SW 1271 (cell line): ENCODE results near the gene PPP6C.
A peak's percentile ranks its signal among the peaks of the same experiment; 100 is the strongest.
"Not testable (repeated sequence)": the region's sequence is repeated elsewhere in the genome, so short reads cannot be mapped to it uniquely, and the experiment has no call there.

Experiments used
- DNase-seq, 2 experiments: peaks; one replicate each; lab custom pipeline; 2025; lab: John Stamatoyannopoulos, UW

PPP6C gene

GRCh38 chr9:125189361-125190289 is at the start of gene PPP6C:
Gene PPP6C (minus strand): TSS chr9:125189803. CDS start chr9:125189718, 85 bp downstream.
- DNase-seq = peak; percentile 91 to 96

DNA sequence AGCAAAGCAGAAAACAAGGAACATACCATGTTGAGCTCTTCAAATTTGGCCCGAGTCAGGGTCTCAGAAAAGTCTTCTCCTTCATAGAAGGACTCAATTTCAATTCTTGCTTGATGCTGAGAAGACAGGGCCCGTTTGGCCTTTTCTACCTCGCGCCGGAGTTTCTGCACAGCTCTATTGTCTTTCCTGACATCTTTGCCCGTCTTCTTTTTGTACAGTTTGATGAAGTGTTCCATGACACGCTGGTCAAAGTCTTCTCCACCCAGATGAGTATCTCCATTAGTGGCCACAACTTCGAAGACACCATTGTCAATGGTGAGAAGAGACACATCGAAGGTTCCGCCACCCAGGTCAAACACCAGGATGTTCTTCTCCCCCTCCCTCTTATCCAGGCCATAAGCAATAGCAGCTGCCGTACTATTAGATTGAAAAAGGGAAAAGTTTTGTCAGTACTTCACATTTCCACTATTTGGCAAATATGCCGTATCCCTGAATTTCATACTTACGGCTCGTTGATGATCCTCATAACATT is 49.4 kb upstream of the PPP6C start:
- no peak for DNase-seq

DNA sequence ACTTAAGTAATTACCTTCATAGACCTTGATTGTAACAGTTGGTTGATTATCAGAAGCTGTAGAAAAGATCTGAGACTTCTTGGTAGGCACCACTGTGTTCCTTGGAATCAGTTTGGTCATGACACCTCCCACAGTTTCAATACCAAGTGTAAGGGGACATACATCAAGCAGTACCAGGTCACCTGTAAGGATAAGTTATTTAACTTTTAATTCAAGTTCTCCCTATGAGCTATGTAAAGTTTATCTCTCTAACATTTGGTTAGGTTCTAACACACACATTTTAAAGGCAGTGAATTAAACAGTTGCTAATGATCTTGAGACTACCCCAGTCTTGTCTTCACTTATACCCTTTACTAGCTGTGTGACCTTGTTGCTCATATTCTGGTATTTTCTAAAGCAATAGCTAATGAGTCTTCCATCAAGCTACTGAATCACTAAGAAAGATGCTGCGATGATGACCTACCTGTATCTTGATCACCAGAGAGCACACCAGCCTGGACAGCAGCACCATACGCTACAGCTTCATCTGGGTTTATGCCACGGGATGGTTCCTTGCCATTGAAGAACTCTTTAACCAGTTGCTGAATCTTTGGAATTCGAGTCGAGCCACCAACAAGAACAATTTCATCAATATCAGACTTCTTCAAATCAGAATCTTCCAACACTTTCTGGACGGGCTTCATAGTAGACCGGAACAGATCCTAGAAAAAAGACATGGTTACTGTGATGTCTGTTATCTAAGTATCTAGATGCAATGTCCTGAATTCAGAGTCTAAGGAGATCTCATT is 48.7 kb upstream of the PPP6C start:
- DNase-seq = no peak

GRCh38 chr9:125236520-125237159 is 47.0 kb upstream of the PPP6C start:
- DNase-seq = not testable (repeated sequence)

DNA sequence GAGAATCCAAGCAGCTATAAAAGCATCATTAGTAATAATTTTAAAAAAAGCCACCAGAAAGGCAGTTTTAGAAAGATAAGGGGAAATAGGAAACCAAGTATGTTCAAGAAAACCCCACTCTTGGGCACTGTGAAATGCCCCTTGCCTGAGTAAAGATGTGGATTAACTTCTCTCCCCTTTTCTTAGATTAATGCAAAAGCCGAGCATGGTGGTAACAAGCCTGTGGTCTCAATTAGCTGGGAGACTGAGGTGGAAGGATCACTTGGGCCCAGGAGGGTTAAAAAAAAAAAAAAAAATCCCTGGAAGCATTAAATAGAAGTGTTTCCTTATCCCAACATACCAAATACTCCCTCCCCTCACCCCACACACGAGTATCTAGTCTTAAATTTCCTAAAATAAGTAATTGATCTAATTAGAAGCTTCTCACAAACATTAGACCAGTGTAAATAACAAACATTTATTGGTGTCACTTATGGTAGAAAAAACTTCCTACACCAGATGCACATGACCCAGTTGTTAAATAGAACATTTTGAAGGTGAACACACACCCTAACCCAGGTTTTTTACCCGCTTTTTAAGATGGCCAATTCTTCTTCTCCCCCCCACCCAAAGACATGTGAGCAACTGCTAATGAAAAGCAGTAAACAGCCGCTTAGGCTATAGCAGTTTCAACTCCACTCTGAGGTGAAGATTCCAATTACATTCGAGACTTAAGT is 46.4 kb upstream of the PPP6C start:
- DNase-seq = no peak

DNA sequence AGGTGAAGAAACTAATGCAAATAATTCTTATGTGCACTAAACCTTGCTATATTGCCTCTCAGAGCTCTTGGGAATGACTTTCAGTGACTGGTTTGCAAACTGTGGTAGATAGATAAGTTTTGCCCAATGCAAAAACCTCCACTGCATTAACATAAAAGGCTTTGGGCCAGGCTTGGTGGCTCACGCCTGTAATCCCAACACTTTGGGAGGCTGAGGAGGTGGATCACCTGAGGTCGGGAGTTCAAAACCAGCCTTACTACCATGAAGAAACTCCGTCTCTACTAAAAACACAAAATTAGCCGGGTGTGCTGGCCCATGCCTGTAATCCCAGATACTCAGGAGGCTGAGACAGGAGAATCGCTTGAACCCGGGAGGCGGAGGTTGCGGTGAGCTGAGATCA is 44.5 kb upstream of the PPP6C start:
- not testable (repeated sequence) for DNase-seq

GRCh38 chr9:125233678-125234077 is 44.1 kb upstream of the PPP6C start:
- DNase-seq = peak; percentile 48 to 58

- DNase-seq = no peak
Measured at GRCh38 chr9:125227761-125228160, 38.2 kb upstream of the PPP6C start.

DNA sequence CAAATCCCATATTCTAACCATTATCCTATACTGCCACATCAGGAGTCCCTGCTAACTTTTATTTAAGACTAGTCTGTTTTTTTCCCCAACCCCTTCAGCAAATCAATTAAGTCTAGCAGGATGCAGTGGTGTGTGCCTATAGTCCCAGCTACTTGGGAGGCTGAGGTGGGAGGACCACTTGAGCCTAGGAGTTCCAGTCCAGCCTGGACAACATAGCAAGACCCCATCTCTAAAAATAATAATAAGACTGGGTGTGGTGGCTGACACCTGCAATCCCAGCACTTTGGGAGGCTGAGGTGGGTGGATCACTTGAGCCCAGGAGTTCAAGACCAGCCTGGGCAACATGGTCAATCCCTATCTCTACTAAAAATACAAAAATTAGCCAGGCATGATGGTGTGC is 35.3 kb upstream of the PPP6C start:
- DNase-seq = not testable (repeated sequence)

DNA sequence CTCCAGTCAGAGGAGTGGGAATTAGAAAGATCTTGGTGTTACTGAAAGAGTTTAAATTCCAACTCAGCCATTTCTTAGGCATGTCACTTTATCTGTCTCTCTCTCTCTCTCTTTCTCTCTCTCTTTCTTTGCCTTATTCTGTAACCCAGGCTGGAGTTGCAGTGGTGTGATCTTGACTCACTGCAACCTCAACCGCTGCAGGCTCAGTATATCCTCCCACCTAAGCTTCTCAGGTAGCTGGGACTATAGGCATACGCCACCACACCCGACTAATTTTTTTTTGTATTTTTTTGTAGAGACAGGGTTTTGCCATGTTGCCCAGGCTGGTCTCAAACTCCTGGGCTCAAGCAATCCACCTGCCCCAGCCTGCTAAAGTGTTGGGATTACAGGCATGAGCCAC is 29.0 kb upstream of the PPP6C start:
- no peak for DNase-seq

GRCh38 chr9:125214186-125214585 is 24.6 kb upstream of the PPP6C start:
- no peak for DNase-seq

DNA sequence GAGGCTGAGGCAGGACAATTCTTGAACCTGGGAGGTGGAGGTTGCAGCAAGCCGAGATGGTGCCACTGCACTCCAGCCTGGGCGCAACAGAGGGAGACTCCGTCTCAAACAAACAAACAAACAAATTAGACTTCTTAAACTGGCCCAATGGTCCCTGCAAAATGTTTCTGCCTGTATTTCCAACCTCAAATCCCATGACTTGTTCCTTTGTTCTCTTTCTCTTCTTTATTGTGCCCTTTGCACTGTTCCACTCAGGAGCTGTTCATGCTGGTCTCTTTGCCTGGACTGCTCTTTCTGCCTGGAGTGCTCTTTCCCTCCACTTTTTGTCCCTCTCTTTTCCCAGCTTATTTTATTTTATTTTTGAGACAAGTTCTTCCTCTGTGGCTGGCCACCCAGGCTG is 14.9 kb upstream of the PPP6C start:
- no peak for DNase-seq

DNA sequence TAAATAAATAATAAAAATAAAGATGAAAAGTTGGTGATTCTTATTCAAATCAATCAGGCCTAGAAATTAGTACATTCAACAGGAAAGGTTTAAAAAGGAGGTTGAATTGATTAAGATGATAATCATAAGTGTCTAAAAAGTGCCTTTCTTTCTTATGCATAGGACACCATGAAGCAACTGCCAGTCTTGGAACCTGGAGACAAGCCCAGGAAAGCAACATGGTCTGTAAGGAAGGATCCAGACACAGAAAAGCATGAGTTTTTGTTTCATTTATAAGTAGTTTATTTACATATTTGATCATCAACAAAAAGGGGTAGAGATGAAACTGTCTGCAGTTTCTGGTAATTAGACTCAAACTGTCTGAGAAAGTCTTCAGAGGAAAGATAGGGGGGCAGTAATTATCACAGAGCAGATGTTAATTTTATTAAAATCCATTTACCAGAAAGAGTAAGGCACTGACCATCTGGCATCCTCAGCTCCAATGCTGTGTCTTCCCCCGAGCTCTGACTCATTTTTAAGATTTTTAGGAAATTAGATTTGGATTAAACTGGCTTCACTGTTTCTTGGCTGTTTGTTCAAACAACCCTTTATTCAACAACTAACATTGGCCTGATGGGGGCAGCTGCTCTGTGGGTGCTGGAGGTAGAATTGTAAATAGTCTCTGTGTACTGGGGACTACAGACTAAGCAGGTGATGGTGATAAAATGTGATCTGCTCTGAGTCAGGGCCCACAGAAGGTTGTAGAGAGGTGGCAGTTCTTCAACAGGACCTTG is 13.4 kb upstream of the PPP6C start:
- DNase-seq = no peak

DNA sequence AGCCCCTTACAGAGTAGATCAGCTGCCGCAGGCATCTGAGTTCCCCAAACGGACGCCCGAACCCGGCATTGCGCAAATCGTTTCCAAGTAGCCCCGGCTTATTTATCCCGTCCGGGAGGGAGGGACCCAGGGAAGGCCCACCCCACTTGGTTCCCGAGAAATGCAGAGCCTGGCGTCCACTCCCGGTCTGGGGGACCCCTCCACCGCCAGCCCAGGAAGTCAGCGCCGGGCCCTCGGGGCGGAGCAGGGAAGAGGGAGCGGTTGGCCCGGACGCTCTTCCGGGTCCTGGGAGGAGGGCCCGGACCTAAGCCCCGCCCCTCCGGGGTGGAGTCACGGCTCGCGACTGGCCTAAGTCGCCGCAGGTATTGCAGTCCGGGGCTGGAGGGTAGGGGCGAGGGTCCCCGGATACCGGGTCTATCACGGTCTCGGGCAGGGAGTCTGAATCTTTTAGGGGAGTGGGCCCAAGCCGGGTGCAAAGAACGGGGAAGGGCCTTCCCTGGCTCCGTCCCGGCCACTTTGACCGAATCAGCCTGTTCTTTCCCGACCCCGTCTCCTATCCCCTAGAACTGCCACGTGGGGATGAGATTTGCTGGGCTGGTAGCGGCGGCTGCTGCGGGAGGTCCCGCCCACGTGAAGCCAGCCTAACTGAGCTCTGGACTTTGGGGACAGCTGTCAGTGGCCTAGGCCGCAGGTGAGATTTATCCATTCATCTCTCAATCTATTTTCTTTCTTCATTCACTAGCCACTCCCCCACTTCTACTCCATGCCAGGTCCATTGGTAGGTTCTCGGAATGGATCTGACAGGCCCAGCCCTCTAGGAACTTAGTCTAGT is 10.8 kb upstream of the PPP6C start, which contains the start of gene RABEPK:
Gene RABEPK, plus strand, starts transcription at position 327 of the 832 bp plus-strand sequence. CDS start 2,472 bp downstream, outside the sequence.
- DNase-seq = peak; percentile 95 to 96

- not testable (repeated sequence) for DNase-seq
Measured at GRCh38 chr9:125195591-125195990, 6.0 kb upstream of the PPP6C start.

DNA sequence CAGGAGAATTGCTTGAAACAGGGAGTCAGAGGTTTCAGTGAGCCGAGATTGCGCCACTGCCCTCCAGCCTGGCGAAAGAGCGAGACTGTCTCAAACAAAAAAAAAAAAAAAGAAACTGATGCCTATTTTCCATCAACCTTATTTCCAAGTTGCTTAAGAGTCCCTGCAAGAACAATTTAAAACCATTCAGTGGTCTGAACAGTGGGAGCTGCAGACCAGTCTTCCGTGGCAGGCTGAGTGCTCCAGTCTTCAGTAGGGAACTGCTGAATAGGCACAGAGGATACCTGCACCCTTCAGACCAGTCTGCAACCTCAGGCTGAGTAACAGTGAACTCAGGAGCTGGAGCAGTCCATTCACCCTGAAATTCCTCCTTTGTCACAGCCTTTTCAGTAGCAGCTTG is 4.9 kb upstream of the PPP6C start:
- DNase-seq = not testable (repeated sequence)

GRCh38 chr9:125190361-125190801 is 778 bp upstream of the PPP6C start:
- no peak for DNase-seq

- DNase-seq = no peak
Measured at GRCh38 chr9:125189011-125189360, 617 bp downstream of the PPP6C start.

DNA sequence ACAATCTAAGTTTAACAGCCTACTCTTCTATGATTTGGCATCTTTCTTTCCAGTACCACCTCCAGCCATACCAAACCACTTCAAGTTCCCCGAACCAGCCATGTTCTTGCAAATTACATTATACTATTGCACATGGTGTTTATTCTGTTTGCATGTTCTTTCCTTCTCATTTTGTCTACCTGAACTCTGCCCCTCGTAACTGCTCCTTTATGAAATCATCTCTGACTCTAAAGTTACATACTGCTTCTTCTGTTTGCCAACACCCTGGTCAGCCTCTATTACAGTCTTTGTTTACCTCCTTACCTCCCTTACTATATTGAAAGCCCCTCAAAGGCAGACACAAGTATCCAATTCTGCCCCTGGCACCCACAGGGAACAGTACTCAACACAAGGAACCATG is 6.0 kb downstream of the PPP6C start:
- no peak for DNase-seq

- no peak for DNase-seq
Measured at GRCh38 chr9:125183054-125183453, 6.5 kb downstream of the PPP6C start.
